Hematopoietic multipotent progenitor cell treated with erythropoietin and hydrocortisone succinate and interleukin-3 and kit ligand, for 6 days (in vitro differentiated cells): ENCODE results near the gene RPS6KL1.
"Not testable (repeated sequence)": the region's sequence is repeated elsewhere in the genome, so short reads cannot be mapped to it uniquely, and the experiment has no call there.

Experiments
- DNase-seq: peaks from one replicate; pipeline ENCODE4 v3.0.0-alpha.2; 2015

The RPS6KL1 gene

GRCh38 chr14:74934476-74935359, 11.7 kb upstream of the RPS6KL1 start:
- DNase-seq, result no peak

GRCh38 chr14:74934041-74934440, 11.0 kb upstream of the RPS6KL1 start:
- DNase-seq, result no peak

- DNase-seq, result not testable (repeated sequence)
These were observed 9.9 kb upstream of the RPS6KL1 start for GRCh38 chr14:74932936-74933335.

- DNase-seq, result no peak
These were observed 9.4 kb upstream of the RPS6KL1 start for GRCh38 chr14:74932401-74932901.

GRCh38 chr14:74931744-74932143, 8.7 kb upstream of the RPS6KL1 start:
- not testable (repeated sequence) for DNase-seq

- no peak for DNase-seq
These were observed 6.2 kb upstream of the RPS6KL1 start for GRCh38 chr14:74929242-74929641.

- peak; percentile 92 for DNase-seq
These were observed 4.2 kb upstream of the RPS6KL1 start for GRCh38 chr14:74927225-74927624.

GRCh38 chr14:74924061-74924460, 1.0 kb upstream of the RPS6KL1 start:
- DNase-seq, result no peak

GRCh38 chr14:74921987-74922751, 891 bp downstream of the RPS6KL1 start:
- DNase-seq, result no peak

GRCh38 chr14:74921053-74921620, 1.9 kb downstream of the RPS6KL1 start:
- DNase-seq, result no peak

- DNase-seq, result no peak
These were observed 2.8 kb downstream of the RPS6KL1 start for GRCh38 chr14:74920281-74920680.

- DNase-seq, result no peak
These were observed 3.5 kb downstream of the RPS6KL1 start for GRCh38 chr14:74919421-74920165.

GRCh38 chr14:74918380-74918779, 4.7 kb downstream of the RPS6KL1 start:
- no peak for DNase-seq

- DNase-seq, result no peak
These were observed 5.4 kb downstream of the RPS6KL1 start for GRCh38 chr14:74917646-74918081.

- DNase-seq, result no peak
These were observed 5.9 kb downstream of the RPS6KL1 start for GRCh38 chr14:74917178-74917543.

GRCh38 chr14:74915826-74916225, 7.2 kb downstream of the RPS6KL1 start:
- DNase-seq, result no peak

- no peak for DNase-seq
These were observed 7.6 kb downstream of the RPS6KL1 start for GRCh38 chr14:74915426-74915825.

- peak; percentile 75 for DNase-seq
These were observed 9.0 kb downstream of the RPS6KL1 start for GRCh38 chr14:74913986-74914573.

- DNase-seq, result no peak
These were observed 9.6 kb downstream of the RPS6KL1 start for GRCh38 chr14:74913393-74913910.

GRCh38 chr14:74912801-74913200, 10.3 kb downstream of the RPS6KL1 start:
- no peak for DNase-seq

- no peak for DNase-seq
These were observed 10.9 kb downstream of the RPS6KL1 start for GRCh38 chr14:74912111-74912510.

GRCh38 chr14:74911704-74912103, 11.4 kb downstream of the RPS6KL1 start:
- DNase-seq, result no peak
